Measurements from ENCODE around the gene DMD.

DNA sequence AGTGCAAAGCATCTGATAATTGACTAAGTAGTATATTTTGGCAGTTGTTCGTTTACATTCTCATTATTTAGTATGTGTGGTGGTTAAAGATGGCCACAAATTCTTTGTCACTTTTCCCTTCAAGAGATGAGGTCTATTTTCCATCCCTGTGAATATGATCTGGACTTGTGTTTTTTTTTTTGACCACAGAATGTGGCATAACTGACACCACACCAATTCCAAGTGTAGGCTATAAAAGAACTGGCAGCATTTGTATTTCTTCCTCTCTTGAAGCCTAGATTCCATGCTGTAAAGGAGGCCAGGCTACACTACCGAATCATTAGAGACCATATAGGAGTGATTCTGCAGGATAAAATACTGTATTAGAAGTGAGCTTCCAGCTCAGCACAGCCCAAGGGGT lies 596.6 kb downstream of the DMD start:
- TF ChIP-seq CTCF (IDR thresholded peaks at IDR 0.05) (no peak), POLR2A (IDR thresholded peaks at IDR 0.05) (no peak)

Data from ovary (tissue), 3 donors.